DMS79 treated with DMSO at 0.1 percent for 48 hours (cell line): Measurements from ENCODE around the gene DLG2.
"Not testable (repeated sequence)": the region's sequence is repeated elsewhere in the genome, so short reads cannot be mapped to it uniquely, and the experiment has no call there.

Experiments
- DNase-seq: peaks from one replicate; lab custom pipeline; 2025; lab: John Stamatoyannopoulos, UW

DLG2 gene

GRCh38 chr11:84833488-84834088 lies 793.6 kb downstream of the DLG2 start:
- DNase-seq = no peak

DNA sequence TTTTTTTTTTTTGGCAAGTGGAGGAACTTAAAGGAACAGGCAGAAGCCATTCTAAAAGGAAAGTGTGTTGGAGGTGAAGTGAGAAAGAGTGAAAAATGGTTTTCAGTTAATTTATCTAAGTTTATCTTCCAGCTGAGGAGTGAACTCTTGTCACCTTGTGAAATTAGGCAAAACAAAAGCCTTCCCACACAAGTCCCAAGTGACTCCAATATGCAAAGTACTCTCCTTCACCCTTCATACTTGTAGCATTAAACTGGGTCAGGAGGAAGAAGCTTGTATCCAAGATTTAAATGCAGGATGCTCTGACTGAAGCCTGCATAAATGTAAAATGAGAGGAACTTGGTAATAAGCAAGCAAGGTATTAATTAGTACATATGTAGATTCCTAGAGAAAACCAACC lies 796.8 kb downstream of the DLG2 start:
- no peak for DNase-seq

DNA sequence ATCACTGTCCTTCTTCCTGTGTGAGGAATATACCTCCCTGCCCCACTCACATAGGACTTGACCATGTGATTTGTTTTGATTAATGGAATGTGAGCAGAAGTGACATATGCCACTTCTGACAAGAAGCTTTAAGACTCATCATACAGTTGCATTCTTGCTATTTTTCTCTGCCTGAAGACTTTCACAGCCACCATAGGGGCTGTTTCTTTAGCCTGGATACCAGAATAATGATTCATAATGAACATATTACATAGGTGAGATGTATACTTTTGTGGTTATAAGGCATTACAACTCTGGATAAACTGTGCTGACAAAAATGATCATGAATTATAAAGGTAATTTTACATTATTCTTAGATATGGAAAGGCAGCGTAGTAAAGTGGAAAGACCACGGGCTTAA lies 798.0 kb downstream of the DLG2 start:
- DNase-seq = no peak

DNA sequence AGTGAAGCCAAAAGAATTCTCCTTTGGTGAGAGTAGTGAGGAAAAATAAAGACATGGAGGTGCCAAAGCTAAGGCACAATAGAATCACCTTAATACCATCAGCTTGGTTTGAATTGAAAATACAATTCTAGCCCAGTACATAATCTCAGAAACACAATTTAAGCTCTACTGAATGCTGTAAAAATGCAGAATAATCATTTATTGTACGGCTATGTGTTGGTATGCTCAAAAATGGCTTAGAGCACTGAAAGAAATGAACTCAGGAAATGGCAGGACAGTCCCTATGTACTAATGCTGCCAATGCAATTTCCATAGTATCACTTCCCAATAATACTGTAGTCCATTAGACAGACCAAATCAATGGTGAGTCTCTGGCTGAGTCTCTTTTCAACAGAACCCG lies 798.5 kb downstream of the DLG2 start:
- DNase-seq = no peak

DNA sequence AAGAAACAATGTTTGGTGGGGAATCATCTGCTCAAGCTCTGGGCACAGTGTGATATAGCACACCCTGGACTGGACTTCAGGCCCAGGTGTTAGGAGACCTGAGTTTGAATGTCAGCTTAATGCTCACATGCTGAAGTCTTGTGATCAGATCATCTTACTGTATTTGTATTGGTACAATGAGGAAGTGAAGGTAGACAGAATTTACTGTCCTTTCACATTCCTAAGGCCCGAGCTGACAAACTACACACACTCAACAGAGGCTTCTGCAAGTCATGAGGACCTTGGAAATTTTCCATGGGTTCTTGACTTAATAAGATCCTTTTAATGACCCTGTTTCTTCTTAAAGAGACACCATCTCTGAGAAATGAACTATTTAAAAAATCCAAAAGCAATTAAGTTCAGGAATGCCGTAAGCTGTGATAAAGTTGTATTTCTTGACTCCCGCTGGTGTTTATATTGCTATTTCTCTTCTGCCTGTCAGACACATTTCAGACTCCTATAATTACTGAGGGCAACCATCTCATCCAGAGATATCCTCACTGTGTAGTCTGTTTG lies 802.0 kb downstream of the DLG2 start:
- no peak for DNase-seq

GRCh38 chr11:84824624-84825023 lies 802.5 kb downstream of the DLG2 start:
- DNase-seq = no peak

- DNase-seq = no peak
Observed at GRCh38 chr11:84819537-84819936, 807.6 kb downstream of the DLG2 start.

DNA sequence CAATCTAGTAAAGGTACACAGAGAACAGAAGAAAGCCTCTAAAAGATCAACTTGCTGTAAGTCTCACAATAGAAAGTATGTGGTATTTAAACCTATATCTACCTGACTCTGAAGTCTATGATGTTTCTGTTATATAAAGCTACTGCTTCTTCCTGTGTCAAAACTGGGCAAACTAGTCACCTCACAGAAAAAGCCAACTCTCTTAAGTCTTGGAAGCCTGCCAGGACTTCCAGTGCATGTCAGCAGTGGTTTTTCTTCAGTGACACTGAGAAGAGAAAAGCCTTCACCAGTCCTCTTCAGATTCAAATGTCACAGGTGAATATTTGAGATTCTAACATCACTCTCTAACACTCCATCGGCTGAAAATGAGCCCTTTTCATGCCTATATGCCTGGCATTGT lies 808.0 kb downstream of the DLG2 start:
- no peak for DNase-seq

GRCh38 chr11:84817998-84818397 lies 809.1 kb downstream of the DLG2 start:
- no peak for DNase-seq

GRCh38 chr11:84812471-84812969 lies 814.6 kb downstream of the DLG2 start:
- DNase-seq = no peak

DNA sequence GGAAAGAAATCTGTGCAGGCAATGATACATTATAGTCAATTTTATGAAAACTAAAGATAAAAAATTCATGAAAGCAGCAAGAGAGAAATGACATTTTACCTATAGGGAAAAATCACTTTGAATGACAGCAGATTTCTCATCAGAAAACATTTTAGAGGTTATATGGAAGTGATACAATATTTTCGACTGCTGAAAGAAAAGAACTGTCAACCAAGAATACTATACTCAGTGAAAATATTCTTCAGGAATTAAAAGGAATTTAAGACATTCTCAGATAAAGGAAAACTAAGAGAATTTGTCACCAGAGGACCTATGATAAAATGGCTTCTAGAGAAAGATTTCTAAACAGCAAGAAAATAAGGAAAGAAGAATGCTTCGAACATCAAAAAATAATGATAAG lies 820.8 kb downstream of the DLG2 start:
- DNase-seq = no peak

DNA sequence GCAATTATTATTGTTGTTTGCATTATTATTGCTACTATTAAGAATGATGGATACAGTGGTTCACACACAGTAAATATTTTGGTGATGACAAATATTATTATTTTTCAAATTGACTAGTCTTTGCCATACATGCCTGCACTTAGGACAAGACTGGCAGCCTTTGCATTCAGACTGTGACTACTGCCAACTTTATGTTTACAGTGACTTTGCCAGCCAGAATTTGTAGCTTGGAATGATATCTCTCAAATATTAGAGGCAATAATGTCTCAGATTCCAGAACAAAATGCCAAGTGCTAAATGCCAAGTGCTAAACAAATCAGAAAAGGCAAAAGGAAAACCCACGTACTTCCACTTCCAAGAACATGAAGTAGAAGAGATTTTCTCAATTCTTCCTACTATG lies 823.1 kb downstream of the DLG2 start:
- no peak for DNase-seq

DNA sequence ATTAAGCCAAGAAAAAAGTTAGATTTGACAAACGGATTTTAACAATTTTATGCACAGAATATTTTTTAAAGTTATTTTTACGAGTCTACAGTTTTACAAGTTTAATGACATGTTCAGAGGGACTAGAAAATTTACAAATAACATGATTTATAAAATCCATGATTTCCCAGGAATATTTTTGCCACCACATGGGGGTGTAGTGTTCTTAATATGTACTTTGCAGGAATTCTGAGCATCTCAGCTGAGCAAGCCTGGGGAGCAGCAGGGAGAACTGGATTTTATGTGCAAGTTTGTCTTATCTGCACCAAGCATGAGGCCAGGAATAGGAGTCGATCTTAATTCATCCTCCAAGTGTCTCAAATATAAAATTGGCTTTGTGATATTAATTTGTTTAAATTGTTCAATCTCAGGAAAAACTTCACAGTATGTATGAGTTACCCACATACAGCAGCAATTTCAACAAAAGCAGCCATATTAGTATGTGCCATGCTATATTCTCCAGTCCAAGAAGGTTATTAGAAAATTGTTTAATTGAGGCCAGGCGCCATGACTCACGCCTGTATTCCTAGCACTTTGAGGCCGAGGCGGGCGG lies 826.3 kb downstream of the DLG2 start:
- DNase-seq = no peak

- DNase-seq = no peak
Observed at GRCh38 chr11:84799112-84799511, 828.0 kb downstream of the DLG2 start.

- DNase-seq = no peak
Observed at GRCh38 chr11:84795698-84796097, 831.4 kb downstream of the DLG2 start.

GRCh38 chr11:84794663-84795443 lies 832.3 kb downstream of the DLG2 start:
- DNase-seq = no peak

- no peak for DNase-seq
Observed at GRCh38 chr11:84793318-84793717, 833.8 kb downstream of the DLG2 start.

- DNase-seq = no peak
Observed at GRCh38 chr11:84790849-84791427, 836.2 kb downstream of the DLG2 start.

DNA sequence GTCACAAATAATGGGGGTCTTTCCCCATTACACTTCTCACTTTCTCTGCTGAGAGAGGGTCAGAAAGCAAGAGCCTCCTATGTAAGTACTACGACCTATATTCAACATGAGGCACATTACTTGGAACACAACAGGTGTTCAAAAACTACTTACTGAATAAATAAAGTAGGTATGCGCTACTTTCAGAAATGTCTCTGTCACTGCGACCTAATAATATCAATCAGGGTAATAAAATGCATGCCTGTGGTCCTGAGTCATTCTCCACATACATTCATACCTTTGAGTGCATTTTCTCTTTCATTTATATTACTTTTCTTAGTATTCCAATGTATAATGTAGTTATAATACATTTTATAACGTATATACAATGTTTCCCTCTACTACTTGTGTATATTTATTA lies 838.9 kb downstream of the DLG2 start:
- no peak for DNase-seq

GRCh38 chr11:84784158-84784557 lies 843.0 kb downstream of the DLG2 start:
- not testable (repeated sequence) for DNase-seq

- DNase-seq = no peak
Observed at GRCh38 chr11:84780689-84781293, 846.4 kb downstream of the DLG2 start.

GRCh38 chr11:84775503-84775902 lies 851.6 kb downstream of the DLG2 start:
- DNase-seq = no peak
